GM12874 (cell line): ENCODE data around the gene WNT11.

Experiments used
- CTCF ChIP-seq: IDR thresholded peaks from 2 replicates; pipeline ENCODE4 v1.5.1; 2011; ENCODE audit warnings: low read depth, mild to moderate bottlenecking, control low read depth, low read length, moderate library complexity; ENCODE audit not compliant: insufficient read depth

Gene WNT11

GRCh38 chr11:76143274-76143673, 63.0 kb downstream of the WNT11 start:
- TF ChIP-seq CTCF, result no peak

DNA sequence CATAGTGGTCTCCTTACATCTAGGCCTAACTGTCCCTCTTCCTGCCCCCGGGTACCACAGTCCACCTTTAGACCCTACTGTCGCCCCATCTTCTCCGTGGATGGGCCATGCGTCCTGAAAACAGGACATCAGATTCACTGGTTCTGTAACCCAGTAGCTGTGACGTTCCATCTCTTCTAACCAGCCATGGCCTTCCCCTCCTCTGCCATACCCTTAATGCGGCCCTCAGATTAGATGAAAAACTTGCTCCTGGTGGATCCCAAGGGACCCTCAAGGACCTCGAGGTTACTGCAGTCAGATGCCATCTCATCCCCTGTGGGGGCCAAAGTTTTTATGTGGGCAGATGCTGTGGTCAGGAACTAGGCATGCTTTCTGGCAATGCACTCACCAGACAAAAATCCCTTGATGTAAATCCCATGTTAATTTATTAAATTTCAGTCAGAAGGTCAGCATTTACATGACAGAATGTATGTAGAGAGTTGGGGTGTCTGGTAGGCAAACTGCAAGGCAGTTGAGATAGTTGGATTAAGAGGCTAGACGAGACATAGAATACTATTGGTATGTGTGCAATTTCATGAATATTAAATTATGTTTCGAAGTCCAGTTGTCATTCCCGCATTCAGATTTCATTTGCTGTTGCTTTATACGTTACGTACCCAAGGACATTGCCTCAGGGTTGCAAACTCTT, 64.3 kb downstream of the WNT11 start:
- TF ChIP-seq CTCF, result no peak

- TF ChIP-seq CTCF, result no peak
Observed at GRCh38 chr11:76140912-76141574, 65.3 kb downstream of the WNT11 start.

GRCh38 chr11:76139314-76139713, 67.0 kb downstream of the WNT11 start:
- no peak for TF ChIP-seq CTCF
